Activated naive CD4-positive, alpha-beta T cell treated with anti-CD3 and anti-CD28 coated beads for 36 hours (primary cell): Measurements from ENCODE around the gene PRDM15. TPM values are rescaled to one million over a fixed set of nuclear protein-coding genes. Genes with fewer than 3 reads are reported as not detected.

Experiments used
- CTCF ChIA-PET: fragments of 350-600 bp; sonication (Branson Sonifier 250); formaldehyde crosslinking; loops from one replicate; lab custom pipeline; 2021; ENCODE audit warnings: antibody characterized with exemption; lab: Charles Lee
- DNase-seq: peaks from one replicate; pipeline ENCODE4 v3.0.0-alpha.2; 2020
- H3K27ac Mint-ChIP-seq: one replicate; pipeline ENCODE4 v1.8.0; 2021; ENCODE audit warnings: mild to moderate bottlenecking, mixed read lengths
- H3K27me3 Mint-ChIP-seq: one replicate; pipeline ENCODE4 v1.8.0; 2021; ENCODE audit warnings: low read depth, mixed read lengths
- H3K36me3 Mint-ChIP-seq: one replicate; pipeline ENCODE4 v1.8.0; 2021; ENCODE audit warnings: low read depth, mixed read lengths
- H3K4me1 Mint-ChIP-seq: one replicate; pipeline ENCODE4 v1.8.0; 2021; ENCODE audit warnings: low read depth, mixed read lengths
- H3K4me3 Mint-ChIP-seq: one replicate; pipeline ENCODE4 v1.8.0; 2021; ENCODE audit warnings: mild to moderate bottlenecking, moderate library complexity, mixed read lengths
- H3K9me3 Mint-ChIP-seq: one replicate; pipeline ENCODE4 v1.8.0; 2021; ENCODE audit warnings: mixed read lengths
- intact Hi-C: fragments of 100-400 bp; cut with micrococcal nuclease; formaldehyde crosslinking; loops from one replicate; pipeline ENCODE4 v1.15.1; 2023
- total RNA-seq, 2 experiments: library from RNA; stranded (reverse); gene quantifications; one replicate each; pipeline ENCODE4 v1.2.3, GENCODE V29; 2021

The PRDM15 gene
- total RNA-seq, 2 experiments from 2014 or later = 9.6 to 9.8 TPM

DNA sequence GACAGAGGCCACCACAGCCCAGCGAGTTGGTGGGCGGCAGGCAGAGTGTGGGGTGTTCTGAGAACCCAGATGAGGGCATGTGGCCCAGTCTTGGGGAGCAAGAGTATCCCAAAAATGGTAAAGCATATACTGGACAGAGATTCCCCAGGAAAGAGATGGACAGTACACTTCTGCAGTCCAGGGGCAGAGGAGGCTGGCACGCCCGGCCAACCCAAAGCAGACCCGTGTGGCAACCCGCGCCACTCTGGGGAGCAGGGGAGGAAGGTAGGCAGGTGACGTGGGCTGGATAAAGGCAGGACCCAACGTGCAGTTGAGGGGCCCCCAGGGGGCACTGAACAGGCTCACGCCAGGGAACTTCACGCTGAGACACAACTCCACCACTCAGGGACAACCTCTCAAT is 65.9 kb downstream of the PRDM15 start:
- no peaks in the 10 kb centered on the region for H3K9me3 Mint-ChIP-seq
- H3K4me3 Mint-ChIP-seq = no peak overlapping the region
- peaks cover 17% of the 10 kb centered on the region for H3K36me3 Mint-ChIP-seq
- no peaks in the 10 kb centered on the region for H3K27me3 Mint-ChIP-seq
- intact Hi-C loops = no loop called here
- CTCF ChIA-PET = no interaction called here
- no peak for DNase-seq
- peaks cover 10% of the 10 kb centered on the region for H3K4me1 Mint-ChIP-seq
- no peak overlapping the region for H3K27ac Mint-ChIP-seq

GRCh38 chr21:41812679-41813078 is 66.5 kb downstream of the PRDM15 start:
- Mint-ChIP-seq H3K4me1 (peaks cover 10% of the 10 kb centered on the region), H3K27ac (no peak overlapping the region), H3K27me3 (no peaks in the 10 kb centered on the region), H3K36me3 (peaks cover 17% of the 10 kb centered on the region), H3K4me3 (no peak overlapping the region), H3K9me3 (no peaks in the 10 kb centered on the region)
- intact Hi-C loops = no loop called here
- no peak for DNase-seq
- CTCF ChIA-PET = no interaction called here

- no peaks in the 10 kb centered on the region for H3K4me1 Mint-ChIP-seq
- peaks cover 24% of the 10 kb centered on the region for H3K36me3 Mint-ChIP-seq
- no peak for DNase-seq
- intact Hi-C loops = no loop called here
- H3K27me3 Mint-ChIP-seq = no peaks in the 10 kb centered on the region
- no peaks in the 10 kb centered on the region for H3K9me3 Mint-ChIP-seq
- CTCF ChIA-PET = interaction anchor here (1.9 kb wide), 1 partner anchor 307 kb away, joined by 8 read pairs; no protein-coding TSS in a partner anchor
- H3K4me3 Mint-ChIP-seq = no peak overlapping the region
- H3K27ac Mint-ChIP-seq = no peak overlapping the region
These were observed 68.6 kb downstream of the PRDM15 start for GRCh38 chr21:41810597-41810932.

- intact Hi-C loops = no loop called here
- Mint-ChIP-seq H3K27me3 (no peaks in the 10 kb centered on the region), H3K27ac (no peak overlapping the region), H3K4me1 (no peaks in the 10 kb centered on the region), H3K4me3 (no peak overlapping the region), H3K36me3 (peaks cover 22% of the 10 kb centered on the region), H3K9me3 (no peaks in the 10 kb centered on the region)
- DNase-seq = no peak
- CTCF ChIA-PET = interaction anchor here (1.9 kb wide), 1 partner anchor 307 kb away, joined by 8 read pairs; no protein-coding TSS in a partner anchor
These were observed 69.1 kb downstream of the PRDM15 start for GRCh38 chr21:41809891-41810596.

- no peaks in the 10 kb centered on the region for H3K9me3 Mint-ChIP-seq
- peaks cover 24% of the 10 kb centered on the region for H3K36me3 Mint-ChIP-seq
- H3K4me3 Mint-ChIP-seq = no peak overlapping the region
- CTCF ChIA-PET = interaction anchor here (2.2 kb wide), 1 partner anchor 8 kb away, joined by 12 read pairs; no protein-coding TSS in a partner anchor
- no peaks in the 10 kb centered on the region for H3K4me1 Mint-ChIP-seq
- H3K27ac Mint-ChIP-seq = no peak overlapping the region
- intact Hi-C loops = no loop called here
- DNase-seq = no peak
- H3K27me3 Mint-ChIP-seq = no peaks in the 10 kb centered on the region
These were observed 70.3 kb downstream of the PRDM15 start for GRCh38 chr21:41808846-41809245.

- no peaks in the 10 kb centered on the region for H3K27me3 Mint-ChIP-seq
- DNase-seq = no peak
- H3K4me3 Mint-ChIP-seq = no peak overlapping the region
- intact Hi-C loops = no loop called here
- no peaks in the 10 kb centered on the region for H3K4me1 Mint-ChIP-seq
- CTCF ChIA-PET = interaction anchor here (0.6 to 2.2 kb wide), 2 partner anchors 9 to 12 kb away, joined by 3 to 12 read pairs; no protein-coding TSS in a partner anchor
- H3K9me3 Mint-ChIP-seq = no peaks in the 10 kb centered on the region
- H3K36me3 Mint-ChIP-seq = peaks cover 23% of the 10 kb centered on the region
- H3K27ac Mint-ChIP-seq = no peak overlapping the region
These were observed 71.0 kb downstream of the PRDM15 start for GRCh38 chr21:41808094-41808493.

GRCh38 chr21:41806773-41807172 is 72.4 kb downstream of the PRDM15 start:
- no peak for DNase-seq
- Mint-ChIP-seq H3K4me1 (no peaks in the 10 kb centered on the region), H3K36me3 (peaks cover 26% of the 10 kb centered on the region), H3K27ac (no peak overlapping the region), H3K27me3 (no peaks in the 10 kb centered on the region), H3K9me3 (no peaks in the 10 kb centered on the region), H3K4me3 (no peak overlapping the region)
- intact Hi-C loops = no loop called here
- CTCF ChIA-PET = no interaction called here

DNA sequence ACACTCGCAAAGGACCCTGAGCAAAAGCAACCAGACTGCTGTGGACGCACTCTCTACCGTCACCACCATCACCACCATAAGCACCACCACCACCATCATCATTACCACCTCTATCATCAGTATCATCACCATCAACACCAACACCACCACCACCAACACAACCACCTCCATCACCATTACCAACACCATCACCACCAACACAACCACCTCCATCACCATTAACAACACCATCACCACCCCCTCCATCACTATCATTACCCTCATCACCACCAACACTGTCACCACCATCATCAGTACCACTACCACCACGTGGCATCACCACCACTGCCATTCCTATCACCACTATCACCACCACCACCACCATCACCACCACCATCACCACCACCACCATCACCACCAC is 73.5 kb downstream of the PRDM15 start:
- Mint-ChIP-seq H3K9me3 (no peaks in the 10 kb centered on the region), H3K36me3 (peaks cover 26% of the 10 kb centered on the region), H3K4me1 (no peaks in the 10 kb centered on the region), H3K27me3 (no peaks in the 10 kb centered on the region), H3K27ac (no peak overlapping the region), H3K4me3 (no peak overlapping the region)
- CTCF ChIA-PET = interaction anchor here (1.2 kb wide), 1 partner anchor 11 kb away, joined by 3 read pairs; no protein-coding TSS in a partner anchor
- intact Hi-C loops = no loop called here
- DNase-seq = no peak

DNA sequence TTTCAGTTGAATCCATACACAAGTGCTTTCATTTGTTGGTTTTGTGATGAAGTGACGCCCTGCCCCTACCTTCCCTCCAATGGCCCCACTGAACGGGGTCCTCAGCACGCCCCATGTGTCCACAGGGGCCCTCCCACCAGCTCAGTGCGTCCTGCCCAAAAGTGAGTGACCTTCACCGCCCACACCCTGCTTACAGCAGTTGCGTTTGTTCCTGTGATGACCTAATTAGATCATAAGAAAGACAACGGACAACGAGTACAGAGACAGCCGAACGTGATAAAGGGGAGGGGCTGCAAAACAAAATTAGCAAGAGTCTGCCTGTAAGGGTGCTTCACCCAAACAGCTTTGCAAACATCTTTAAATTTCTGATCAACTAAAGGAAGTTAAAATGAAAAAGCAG is 74.1 kb downstream of the PRDM15 start:
- CTCF ChIA-PET = interaction anchor here (1.2 kb wide), 1 partner anchor 11 kb away, joined by 3 read pairs; no protein-coding TSS in a partner anchor
- no peak overlapping the region for H3K4me3 Mint-ChIP-seq
- no peaks in the 10 kb centered on the region for H3K4me1 Mint-ChIP-seq
- DNase-seq = no peak
- no peak overlapping the region for H3K27ac Mint-ChIP-seq
- H3K27me3 Mint-ChIP-seq = no peaks in the 10 kb centered on the region
- intact Hi-C loops = no loop called here
- H3K36me3 Mint-ChIP-seq = peaks cover 25% of the 10 kb centered on the region
- H3K9me3 Mint-ChIP-seq = no peaks in the 10 kb centered on the region

DNA sequence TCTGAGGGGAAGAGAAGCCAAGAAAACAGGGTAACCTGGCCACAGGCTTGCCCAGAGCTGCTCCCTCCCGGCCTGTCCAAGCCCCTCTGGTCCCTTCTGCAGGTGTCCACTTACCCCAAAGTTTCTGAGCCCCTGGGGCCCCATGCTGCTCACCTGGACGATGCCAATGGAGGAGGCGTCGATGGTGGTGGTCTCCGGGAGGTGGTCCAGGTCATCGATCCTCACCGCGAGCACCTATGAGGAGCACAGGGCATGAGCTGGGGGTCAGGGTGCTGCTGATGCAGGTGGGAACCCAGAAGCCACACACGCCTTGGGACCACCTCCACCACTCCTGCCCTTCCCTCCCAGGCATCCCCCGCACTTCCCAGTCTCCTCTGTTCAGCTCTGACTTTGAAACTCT is 74.8 kb downstream of the PRDM15 start:
- CTCF ChIA-PET = interaction anchor here (1.2 kb wide), 1 partner anchor 12 kb away, joined by 3 read pairs; no protein-coding TSS in a partner anchor
- Mint-ChIP-seq H3K36me3 (peaks cover 27% of the 10 kb centered on the region), H3K4me3 (no peak overlapping the region), H3K4me1 (no peaks in the 10 kb centered on the region), H3K27me3 (no peaks in the 10 kb centered on the region), H3K27ac (no peak overlapping the region), H3K9me3 (no peaks in the 10 kb centered on the region)
- intact Hi-C loops = no loop called here
- no peak for DNase-seq

- H3K36me3 Mint-ChIP-seq = peaks cover 28% of the 10 kb centered on the region
- CTCF ChIA-PET = interaction anchor here (0.7 kb wide), 1 partner anchor 168 kb away, joined by 5 read pairs; no protein-coding TSS in a partner anchor
- no peaks in the 10 kb centered on the region for H3K4me1 Mint-ChIP-seq
- H3K4me3 Mint-ChIP-seq = no peak overlapping the region
- no peaks in the 10 kb centered on the region for H3K9me3 Mint-ChIP-seq
- no peak for DNase-seq
- H3K27me3 Mint-ChIP-seq = no peaks in the 10 kb centered on the region
- intact Hi-C loops = no loop called here
- H3K27ac Mint-ChIP-seq = no peak overlapping the region
These were observed 75.8 kb downstream of the PRDM15 start for GRCh38 chr21:41803316-41803715.

- Mint-ChIP-seq H3K4me1 (no peaks in the 10 kb centered on the region), H3K27ac (peak overlapping the region; percentile 24), H3K36me3 (peaks cover 29% of the 10 kb centered on the region), H3K27me3 (no peaks in the 10 kb centered on the region), H3K4me3 (no peak overlapping the region), H3K9me3 (no peaks in the 10 kb centered on the region)
- CTCF ChIA-PET = interaction anchor here (0.7 kb wide), 1 partner anchor 169 kb away, joined by 5 read pairs; no protein-coding TSS in a partner anchor
- intact Hi-C loops = no loop called here
- DNase-seq = no peak
These were observed 76.5 kb downstream of the PRDM15 start for GRCh38 chr21:41802684-41803083.

DNA sequence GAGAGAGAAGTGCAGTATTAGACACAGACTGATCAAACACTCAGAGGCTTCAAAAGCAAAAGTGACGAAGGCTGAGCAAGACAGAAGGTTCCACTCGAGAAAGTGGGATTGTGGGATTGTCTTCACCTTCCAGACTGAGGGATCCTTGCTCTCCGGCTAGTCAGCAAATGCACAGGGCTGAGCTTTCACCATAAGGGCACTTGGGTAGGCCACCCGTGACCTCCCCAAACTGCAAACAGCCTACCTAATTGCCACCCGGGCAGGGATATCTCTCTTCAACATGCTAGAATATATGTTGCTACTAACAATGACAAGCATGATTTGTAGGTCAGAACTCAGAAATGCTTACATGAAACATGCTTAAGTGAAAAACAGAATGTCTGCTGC is 77.0 kb downstream of the PRDM15 start:
- no peaks in the 10 kb centered on the region for H3K9me3 Mint-ChIP-seq
- H3K27ac Mint-ChIP-seq = no peak overlapping the region
- no peaks in the 10 kb centered on the region for H3K4me1 Mint-ChIP-seq
- H3K27me3 Mint-ChIP-seq = no peaks in the 10 kb centered on the region
- intact Hi-C loops = no loop called here
- peaks cover 27% of the 10 kb centered on the region for H3K36me3 Mint-ChIP-seq
- no peak overlapping the region for H3K4me3 Mint-ChIP-seq
- CTCF ChIA-PET = no interaction called here
- DNase-seq = no peak
